HuH-7 (cell line): ENCODE data around the gene IL1A.

ENCODE experiments used
- DNase-seq: peaks from one replicate; pipeline ENCODE4 v3.0.0; 2011; ENCODE audit warnings: low spot score

Gene IL1A

DNA sequence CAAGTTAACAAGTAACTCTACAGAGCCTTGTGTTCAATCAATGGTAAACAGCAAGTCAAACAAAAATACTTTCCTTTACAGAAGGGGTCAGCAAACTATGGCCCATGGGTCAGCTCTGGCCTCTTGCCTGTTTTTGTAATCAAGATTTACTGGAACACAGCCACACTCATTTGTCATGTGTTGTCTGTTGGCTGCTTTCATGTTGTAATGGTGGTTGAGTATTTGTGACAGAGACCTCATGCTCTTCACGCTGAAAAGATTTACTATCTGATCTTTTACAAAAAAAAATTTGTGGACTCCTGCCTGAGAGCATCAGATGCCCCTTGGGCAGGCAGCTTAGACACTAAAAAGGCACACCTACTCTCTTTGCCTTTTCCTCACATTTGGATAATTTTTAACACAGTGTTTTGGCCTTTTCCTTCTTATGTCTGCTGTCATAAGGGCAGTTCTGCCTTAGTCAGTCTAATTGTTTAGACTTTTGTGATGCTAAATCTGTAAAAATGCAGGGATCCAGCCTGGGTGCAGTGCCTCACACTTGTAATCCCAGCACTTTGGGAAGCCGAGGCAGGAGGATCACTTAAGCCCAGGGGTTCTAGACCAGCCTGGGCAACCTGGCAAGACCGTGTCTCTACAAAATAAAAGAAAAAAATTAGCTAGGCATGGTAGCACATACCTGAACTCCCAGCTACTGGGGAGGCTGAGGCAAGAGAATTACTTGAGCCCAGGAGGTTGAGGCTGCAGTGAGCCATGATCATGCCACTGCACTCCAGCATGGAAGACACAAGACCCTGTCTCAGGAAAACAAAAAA is 34.0 kb upstream of the IL1A start:
- DNase-seq: no peak

DNA sequence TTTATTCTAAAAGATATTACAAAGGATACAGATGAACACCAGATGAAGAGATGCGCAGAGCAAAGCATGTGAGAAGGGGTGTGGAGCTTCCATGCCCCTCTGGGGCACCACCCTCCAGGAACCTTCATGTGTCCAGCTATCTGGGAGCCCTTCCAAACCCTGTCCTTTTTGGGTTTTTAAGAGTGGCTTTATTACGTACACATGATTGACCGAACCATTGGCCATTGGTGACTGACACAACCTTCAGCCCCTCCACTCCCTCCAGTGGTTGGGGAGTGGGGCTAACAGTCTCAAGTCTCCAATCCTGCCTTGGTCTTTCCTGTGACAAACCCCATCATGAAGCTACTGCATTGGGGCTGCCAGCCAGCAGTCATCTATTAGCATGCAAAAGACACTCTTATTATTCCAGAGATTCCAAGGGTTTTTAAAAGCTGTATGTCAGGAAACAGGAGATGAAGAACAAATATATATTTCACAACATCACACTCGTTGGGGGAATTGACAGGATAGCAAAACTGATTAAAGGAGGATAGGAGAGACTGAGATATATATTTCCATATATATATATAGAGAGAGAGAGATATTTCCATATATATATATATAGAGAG is 32.9 kb upstream of the IL1A start:
- DNase-seq: no peak

DNA sequence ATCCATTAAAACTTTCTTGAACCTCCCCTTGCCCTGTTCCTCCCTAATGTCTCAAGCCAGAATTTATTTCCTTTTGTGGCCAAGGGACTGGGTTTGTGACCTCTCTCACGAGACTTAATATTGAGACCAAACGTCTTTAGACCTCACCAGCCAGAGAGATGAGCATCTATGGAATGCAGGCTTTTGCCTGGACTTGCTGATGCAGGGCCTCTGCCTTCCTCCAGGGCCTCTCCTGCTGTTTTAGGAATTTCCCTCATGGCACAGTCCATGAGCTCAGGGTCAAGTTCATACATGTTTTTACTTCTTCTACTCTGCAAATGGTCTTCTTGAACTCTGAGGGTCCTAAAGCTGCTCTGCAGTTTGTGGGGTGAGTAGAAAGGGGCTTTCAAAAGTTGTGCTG is 30.0 kb upstream of the IL1A start:
- no peak for DNase-seq

DNA sequence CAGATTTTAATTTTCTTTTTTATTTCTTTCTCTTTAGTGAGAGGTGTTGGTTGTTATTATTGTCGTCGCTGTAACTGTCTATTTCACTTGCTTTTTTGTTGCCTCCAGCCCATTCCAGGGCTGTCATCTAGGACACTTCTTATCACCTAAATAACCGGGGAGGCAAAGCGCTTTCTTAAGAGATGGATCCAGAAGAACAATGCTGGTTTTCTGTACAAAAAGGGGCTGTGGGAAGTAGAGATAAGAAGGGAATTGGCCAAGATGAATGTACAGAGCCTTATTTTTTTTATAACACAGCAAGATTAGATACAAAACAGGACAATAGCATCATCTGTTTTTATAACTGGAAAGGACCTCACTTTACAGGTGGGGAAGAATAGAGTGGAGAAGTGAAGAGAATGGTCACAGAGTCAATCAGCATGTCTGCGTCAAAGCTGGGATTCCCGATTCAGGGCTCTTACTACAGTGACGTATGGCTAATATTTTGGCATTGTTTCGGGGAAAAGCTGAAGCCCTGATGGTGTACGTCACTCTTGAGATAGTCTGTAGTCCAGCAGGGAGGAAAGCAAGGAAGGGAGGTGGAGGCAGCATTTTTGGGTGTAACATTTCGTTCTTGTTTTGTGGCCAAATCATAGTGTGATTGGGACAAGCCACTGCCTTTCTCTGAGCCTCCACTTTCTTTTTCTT is 29.1 kb upstream of the IL1A start:
- no peak for DNase-seq

DNA sequence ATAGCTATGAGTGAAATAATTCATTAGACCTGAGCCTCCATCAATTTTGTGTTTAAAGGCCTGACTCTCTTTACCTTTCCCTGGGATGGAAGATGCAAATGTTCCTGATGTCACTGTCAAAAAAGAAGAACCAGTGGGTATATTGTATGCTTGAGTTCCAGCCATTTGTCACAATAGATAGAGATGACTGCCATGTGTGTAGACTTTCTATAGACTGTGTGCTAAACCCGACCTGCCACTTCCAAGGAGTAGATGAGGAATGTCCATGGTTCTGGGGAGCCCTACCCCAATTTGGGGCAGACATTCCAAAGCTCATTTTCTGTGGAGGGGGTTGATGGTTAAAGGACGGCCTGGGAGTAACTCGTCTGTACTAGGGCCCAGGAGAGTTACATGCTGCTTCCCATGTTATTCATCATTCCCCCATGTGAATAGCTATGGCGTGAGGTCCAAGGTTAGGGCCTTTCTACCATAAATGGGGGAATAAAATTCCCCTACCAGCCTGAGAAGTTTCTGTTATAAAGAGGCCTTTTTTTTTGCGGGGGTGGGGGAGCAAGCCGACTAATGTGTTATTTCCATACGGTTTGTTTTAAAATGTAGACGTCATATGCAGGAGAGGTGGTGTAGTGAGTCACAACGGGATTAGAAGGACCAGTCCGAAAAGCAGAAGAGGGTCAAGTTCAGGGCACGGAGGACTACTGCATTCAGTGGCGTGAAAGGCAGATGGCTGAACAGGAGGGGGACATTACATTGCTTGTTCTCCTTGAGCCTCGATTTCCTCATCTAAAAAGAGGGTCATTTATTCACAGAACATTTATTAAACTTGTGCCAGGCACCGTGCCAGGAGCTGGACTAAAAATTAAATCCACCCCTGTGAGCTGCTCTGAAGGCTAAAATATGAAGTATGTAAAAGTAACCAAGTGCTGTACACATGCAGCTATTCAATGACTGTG is 28.3 kb upstream of the IL1A start:
- DNase-seq: no peak

DNA sequence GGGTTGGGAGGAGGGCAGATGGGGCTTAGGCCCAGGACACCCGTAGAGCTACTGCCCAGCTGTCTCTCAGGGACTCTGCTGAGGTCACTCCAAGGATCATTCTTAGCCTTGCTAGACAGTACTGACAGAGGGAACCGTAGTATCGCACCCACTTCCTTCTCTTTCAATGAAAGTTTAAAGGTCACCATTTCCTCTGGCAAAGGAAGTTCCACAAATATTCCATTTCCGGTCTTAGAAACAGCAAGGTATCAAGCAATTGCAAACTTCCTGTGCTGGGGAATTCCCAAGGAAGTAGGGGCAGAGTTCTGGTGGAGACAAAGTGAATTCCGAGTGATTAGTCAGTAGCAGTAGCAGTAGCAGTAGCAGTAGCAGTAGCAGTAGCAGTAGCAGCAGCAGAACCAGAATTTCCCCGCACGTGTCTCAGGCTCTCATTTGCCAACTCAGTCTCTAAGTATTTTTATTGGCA is 27.6 kb upstream of the IL1A start:
- no peak for DNase-seq

DNA sequence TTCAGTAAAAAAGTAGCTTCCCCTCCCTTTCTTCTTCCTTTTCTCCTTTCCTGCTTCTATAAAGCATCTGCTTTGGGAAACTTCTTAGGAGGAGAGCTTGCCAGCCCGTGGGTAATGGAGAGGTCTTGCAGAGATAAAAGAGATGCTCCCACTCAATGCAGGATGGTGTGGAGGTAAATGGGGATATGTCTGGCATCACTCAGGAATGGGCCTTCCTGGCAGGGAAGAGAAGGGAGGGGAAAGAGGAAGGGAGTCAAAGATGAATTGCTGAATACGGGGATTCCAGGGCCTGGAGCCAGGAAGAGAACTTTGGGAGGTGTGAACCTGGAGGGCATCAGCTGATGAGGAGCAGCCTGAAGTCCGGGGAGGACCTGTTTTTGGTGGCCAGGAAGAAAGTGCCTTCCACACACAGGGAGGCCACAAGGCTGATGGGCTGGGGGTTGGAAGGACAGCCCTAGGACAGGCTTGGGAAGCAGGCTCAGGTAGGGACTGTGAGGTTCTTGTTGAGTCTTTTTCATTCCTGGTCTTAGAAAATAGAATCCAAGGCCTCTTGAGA is 27.1 kb upstream of the IL1A start:
- no peak for DNase-seq

DNA sequence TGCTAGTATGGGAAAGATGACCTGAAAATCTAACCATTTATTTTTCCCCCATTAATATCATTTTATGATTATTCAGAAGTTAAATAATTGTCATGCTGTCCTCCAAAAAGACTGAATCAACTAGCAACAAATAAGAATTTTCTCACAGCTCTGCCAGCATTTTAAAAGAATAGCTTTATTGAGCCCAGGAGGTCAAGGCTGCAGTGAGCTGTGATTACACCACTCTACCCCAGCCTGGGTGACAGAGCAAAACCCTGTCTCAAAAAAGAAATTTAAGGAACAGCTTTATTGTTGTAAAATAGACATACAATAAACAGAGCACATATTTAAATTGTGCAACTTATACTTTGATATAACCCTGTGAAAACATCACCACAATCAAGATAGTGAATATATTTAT is 24.8 kb upstream of the IL1A start:
- no peak for DNase-seq

DNA sequence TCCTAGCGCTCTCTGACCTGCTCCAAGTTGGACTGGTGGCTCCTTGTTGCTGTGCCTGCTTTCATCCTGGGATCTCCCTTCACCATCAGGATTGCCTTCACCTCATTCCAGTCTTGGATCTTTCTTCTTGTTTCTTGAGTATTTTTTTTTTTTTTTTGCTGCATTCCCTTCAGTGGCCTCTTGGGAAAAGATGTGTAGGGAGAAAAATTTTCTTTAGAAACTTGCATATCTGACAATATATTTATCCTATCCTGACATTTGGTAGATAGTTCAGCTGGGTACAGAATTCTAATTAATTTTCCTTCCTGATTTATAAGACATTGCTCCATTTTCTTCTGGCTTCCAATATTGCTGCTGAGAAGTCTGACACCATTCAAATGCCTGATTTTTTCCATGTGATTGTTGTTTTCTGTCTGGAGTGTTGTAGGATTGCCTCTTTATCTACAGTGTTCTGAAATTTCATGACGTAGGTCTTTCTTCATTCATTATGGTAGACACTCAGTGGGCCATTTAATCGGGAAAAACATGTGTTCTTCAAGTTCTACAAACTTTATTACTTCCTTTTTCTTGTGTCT is 23.0 kb upstream of the IL1A start:
- DNase-seq: no peak

DNA sequence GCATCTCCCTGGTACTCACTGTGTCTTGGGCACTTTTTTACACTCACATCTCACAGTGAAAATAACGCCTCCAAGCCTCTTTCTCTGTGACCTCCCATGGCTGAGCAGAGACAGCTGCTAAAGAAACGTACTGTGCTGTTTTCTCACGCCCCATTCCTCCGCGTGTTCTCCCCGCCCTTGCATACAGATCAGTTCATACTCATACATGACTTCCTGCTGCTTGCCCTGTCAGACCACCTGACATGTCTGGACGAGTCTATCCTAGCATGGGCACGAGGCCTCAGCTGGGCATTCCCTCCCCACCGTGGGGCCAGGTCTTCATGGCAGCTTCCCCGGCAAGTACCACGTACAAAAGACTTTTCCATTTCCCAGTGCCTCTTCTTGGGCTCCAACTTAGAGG is 21.2 kb upstream of the IL1A start:
- no peak for DNase-seq

DNA sequence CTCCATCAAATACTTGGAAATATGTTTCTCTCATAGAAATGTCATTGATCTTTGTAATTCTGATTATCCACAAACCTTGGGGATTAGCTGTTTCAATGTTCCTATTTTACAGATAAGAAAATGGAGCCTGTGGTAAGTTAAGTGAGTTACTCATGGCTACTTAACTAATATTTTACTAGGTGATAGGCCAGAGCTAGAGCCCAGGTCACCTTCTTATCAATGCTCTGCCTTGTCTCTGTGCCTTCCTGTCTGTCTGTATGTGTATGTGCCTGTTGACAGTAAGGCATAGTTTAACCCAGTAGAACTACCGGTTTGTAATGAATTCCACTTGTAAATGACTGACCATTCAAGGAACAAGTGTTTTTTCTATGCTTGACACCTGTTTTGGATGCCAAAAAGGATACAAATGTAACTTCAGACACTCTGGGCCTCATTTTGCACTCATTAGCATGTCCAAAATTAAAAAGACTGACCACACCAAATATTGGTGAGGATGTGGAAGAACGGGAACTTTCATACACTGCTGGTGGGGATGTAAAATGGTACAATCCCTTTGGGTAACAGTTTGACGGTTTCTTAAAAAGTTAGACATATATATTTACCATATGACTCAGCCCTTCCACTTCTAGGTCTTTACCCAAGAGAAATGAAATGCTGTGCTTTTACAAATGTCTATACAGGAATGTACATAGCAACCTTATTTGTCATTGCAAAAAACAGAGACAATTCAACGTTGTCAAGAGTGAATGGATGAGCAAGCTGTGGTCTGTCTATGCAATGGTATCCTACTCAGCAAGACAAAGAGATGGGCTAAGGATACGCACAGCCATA is 19.6 kb upstream of the IL1A start:
- DNase-seq: no peak

DNA sequence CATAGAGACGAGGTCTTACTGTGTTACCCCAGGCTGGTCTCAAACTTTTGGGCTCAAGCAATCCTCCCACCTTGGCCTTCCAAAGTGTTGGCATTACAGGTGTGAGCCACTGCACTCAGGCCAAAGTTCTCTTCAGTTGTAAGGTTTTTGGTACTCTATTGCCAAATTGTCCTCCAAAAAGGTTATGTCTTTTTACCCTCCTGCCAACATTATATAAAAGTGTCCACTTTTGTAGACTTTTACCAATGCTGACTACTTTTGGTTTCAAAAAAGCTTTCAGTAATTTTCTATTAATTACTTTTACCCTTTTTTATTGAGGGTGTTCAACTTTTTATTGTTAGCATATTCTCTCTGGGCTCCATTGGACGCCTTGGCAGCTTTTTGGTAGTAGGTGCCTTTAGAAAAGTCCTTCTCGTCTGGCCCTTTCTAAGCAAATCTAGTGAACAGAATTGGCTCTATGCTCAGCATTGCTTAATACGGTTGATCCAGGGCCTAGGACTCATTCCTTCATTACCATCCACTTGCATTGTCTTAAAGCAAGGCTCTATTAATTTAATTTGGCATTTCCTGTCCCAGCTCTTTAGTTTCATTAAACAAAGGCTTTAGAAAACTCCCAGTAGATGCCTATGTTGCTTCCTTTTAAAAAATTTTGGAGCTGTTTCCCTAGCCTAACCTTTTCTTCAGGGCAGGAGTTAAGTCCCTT is 16.7 kb upstream of the IL1A start:
- DNase-seq: no peak

DNA sequence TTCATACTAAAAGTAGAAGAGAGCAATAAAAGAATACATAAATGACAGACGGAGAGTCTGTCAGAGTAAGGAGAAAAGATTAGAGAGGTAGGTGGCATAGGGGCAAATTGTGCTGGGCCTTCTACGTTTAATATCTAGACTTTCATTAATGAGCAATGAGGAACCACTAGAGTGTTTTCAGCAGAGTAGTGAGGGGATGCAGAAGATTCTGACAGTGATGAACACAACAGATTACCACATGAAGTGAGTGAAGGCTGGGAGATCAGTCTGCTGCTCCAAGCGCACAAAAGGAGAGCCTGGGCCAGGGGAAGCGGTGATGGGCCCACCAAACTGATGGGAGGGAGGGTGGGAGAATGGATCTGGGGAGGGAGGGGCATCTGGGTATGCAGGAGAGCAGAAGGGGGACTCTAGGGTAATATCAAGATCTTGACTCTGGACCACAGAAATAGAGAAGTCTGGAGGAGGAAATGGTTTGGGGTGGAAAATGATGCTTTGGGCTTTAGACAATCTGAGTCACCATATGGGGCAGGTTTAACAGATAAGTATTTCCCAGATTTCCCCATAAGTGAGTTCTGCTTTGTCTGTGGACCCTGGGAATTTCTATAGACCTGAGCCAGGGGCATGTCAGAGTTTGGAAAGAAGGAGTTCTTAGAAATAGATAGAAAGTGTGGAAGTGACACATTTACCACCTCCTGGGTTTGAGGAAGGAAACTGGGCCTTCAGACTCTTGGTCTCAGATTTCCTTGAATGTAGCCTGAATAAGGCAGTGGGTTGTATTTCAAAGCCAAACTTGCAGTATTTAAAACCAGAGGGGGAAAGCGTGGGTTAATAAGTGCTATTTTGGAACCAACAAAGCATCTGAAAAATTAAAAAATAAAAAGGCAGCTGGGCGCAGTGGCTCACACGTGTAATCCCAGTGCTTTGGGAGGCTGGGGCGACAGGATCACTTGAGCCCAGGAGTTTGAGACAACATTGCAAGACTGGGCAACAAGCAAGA is 15.0 kb upstream of the IL1A start:
- DNase-seq: no peak

DNA sequence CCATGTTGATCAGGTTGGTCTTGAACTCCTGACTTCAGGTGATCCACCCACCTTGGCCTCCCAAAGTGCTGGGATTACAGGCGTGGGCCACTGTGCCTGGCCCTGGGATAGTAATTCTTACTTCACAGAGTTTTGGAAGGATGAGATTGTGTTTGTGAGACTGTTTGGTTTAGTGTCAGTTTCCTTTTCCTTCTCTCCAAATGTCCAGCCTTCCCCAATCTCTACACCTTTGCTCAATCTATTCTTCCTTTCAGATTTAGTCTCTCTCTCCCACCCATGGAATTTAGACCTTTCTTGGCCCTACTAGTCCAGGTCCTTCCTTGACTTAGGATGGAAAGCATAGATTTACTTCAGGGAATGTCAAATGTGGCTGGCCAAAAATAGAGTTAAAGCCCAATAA is 12.2 kb upstream of the IL1A start:
- DNase-seq: no peak

DNA sequence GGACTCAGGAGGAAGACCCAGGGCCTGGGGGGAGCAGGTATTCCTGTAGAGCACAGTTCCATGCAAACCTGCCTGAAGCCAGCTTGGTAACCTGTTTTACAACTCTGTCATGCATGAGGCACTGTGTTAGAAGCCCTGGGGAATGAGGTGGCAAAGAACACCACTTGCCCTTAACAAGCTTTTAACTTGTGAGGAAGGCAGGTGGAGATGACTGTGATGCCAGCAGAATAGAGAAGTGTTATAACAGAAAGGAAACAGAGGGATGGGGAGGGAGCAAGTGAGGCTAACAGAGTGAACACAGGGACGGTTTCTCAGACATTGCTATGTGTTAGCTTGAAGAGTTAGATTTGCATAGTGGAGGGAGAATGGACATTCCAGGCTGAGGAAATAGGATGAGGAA is 11.5 kb upstream of the IL1A start:
- no peak for DNase-seq

DNA sequence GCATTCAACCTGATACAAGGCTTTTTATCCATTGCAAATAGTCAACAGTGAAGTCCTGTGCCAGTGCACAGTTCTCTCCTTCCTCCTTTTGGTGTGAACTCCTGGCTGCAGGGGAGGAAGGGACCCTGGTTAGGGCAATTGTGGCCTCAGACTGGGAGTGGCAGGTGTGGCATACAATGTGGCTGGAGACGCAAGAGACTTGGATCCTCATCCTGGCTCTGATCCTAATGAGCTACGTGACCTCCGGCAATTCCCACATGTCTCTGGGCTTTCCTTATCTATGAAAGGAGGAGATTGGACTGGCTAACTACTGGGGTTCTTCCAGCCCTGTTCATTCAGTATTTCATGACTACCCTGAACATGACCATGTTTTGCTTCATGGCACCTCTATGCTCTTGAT is 10.5 kb upstream of the IL1A start:
- no peak for DNase-seq

DNA sequence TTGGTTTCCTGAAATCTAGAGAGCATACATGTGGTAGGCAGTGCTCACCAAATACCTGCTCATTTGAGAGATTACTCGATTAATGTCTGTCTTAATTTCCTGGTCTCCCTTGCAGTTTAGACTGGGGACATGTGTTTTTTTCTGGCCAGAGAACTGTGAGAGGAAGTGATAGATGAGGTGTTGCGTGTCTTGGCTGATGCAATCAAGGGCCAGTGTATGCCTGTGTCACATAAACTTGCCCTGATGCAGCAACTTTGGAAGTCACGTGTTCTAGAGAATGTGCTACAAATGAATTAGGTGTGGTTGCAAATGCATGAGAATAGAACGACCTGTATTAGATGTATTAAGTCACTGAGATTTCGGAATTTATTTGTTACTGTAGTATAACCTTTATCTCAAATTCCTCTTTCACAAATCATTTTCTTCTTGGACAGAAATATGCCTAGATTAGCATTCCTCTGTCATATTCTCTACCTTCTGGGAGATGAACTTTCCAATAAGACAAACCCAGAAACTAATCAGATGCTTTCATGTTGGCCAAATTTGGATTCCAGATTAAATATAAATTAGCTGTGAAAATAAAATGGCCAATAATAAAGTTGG is 9.9 kb upstream of the IL1A start:
- no peak for DNase-seq

DNA sequence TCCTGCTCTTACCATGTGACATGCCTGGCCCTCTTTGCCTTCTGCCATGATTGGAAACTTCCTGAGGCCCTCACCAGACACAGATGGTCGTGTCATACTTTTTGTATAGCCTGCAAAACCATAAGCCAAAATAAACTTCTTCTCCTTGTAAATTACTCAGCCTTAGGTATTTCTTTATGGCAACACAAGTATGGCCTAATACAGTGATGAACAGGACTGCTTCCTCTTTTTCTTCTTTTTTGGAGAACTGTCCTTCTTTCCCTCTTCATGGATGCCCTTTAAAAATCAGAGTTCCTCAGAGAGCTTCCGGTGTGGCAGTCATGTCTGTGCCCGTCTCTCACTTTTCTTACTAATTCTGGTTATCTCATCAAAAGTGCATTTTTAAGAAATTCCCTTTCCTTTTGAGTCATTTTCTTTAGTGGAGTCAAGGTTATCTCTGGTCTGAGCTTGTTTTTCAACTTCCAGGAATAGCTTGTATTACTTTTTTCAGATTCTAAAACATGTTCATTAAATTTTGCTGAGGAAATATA is 9.2 kb upstream of the IL1A start:
- no peak for DNase-seq
